IPS-NIHi7 (cell line): ENCODE measurements around the gene ISG20.
A peak's percentile ranks its signal among the peaks of the same experiment; 100 is the strongest.

Experiments
- DNase-seq: peaks from one replicate; pipeline ENCODE4 v3.0.0; 2012; ENCODE audit warnings: mixed read lengths; ENCODE audit errors: extremely low spot score

ISG20 gene

GRCh38 chr15:88638626-88639372 is at the start of gene ISG20:
Gene ISG20, plus strand, starts transcription at chr15:88639016. Its CDS starts 351 bp downstream, at chr15:88639367.
- peak; percentile 91 for DNase-seq

- no peak for DNase-seq
Measured at GRCh38 chr15:88590759-88591158, 48.1 kb upstream of the ISG20 start.

GRCh38 chr15:88591384-88591783 is 47.4 kb upstream of the ISG20 start:
- no peak for DNase-seq

GRCh38 chr15:88603885-88604284 is 34.9 kb upstream of the ISG20 start:
- DNase-seq, result no peak

- DNase-seq, result no peak
Measured at GRCh38 chr15:88604381-88605188, 34.2 kb upstream of the ISG20 start.

- DNase-seq, result peak; percentile 59
Measured at GRCh38 chr15:88605189-88606069, 33.4 kb upstream of the ISG20 start.

- no peak for DNase-seq
Measured at GRCh38 chr15:88606070-88606794, 32.6 kb upstream of the ISG20 start.

- no peak for DNase-seq
Measured at GRCh38 chr15:88607951-88608350, 30.9 kb upstream of the ISG20 start.

GRCh38 chr15:88608607-88609181 is 30.1 kb upstream of the ISG20 start:
- no peak for DNase-seq

GRCh38 chr15:88609344-88610090 is 29.3 kb upstream of the ISG20 start:
- no peak for DNase-seq

- DNase-seq, result no peak
Measured at GRCh38 chr15:88610701-88611231, 28.1 kb upstream of the ISG20 start.

- no peak for DNase-seq
Measured at GRCh38 chr15:88612186-88612796, 26.5 kb upstream of the ISG20 start.

GRCh38 chr15:88613074-88613944 is 25.5 kb upstream of the ISG20 start:
- DNase-seq, result peak; percentile 56

GRCh38 chr15:88615303-88616107 is 23.3 kb upstream of the ISG20 start:
- DNase-seq, result no peak

- no peak for DNase-seq
Measured at GRCh38 chr15:88616240-88616639, 22.6 kb upstream of the ISG20 start.

GRCh38 chr15:88617031-88617722 is 21.6 kb upstream of the ISG20 start:
- DNase-seq, result no peak

GRCh38 chr15:88617790-88618189 is 21.0 kb upstream of the ISG20 start:
- DNase-seq, result no peak
